Kidney tubule cell (primary cell): ENCODE measurements around the gene TCEAL4.

Source experiments
- DNase-seq: peaks from one replicate; pipeline ENCODE4 v3.0.0-alpha.2; 2018; ENCODE audit warnings: low spot score

The TCEAL4 gene

DNA sequence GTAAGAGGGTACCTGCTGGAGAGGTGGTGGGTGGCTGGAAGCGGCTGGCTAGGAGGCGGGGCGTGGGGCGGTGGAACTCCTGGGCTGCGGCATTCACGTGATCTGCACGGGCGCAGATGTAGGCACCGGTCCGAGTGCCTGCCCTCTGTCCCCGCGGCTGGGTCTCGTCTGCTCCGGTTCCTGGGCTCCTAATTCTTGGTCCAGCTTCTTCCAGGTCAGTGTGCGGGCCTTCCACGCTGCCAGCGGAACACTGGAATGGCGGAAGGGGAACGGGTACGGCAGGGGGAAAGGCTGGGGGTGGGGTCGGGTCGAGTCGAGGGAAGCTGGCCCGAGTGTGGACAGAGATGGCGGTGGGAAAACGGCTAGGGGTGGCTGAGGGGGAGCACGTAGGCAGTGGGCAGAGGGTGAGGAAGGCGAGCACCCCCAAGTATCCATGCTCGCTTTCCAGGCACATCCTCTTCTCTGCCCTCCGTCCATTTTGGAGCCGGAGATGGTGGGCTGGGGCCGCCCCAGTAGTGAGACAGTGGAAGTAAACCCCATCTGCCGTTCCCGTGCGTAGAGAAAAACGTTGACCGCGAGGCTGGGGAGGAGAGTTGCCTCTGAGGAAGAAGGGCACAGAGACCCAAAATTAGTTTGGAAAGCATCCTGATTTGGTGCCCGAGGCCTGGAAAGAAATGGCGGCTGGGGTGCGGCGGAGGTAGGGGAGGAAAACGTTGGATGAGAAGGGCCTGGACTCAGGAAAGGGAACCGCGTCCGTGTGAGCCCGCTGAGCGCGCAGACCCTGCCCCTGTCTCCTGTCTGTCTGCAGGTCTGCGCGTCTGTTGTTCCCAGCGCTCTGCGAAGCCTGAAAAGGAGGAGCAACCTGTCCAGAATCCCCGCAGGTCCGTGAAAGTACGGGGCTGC lies at the start of gene TCEAL4:
TSS of gene TCEAL4 (plus strand) at position 105 of the 903 bp plus-strand sequence. CDS start 1,161 bp downstream, outside the sequence.
- peak; percentile 33 for DNase-seq

DNA sequence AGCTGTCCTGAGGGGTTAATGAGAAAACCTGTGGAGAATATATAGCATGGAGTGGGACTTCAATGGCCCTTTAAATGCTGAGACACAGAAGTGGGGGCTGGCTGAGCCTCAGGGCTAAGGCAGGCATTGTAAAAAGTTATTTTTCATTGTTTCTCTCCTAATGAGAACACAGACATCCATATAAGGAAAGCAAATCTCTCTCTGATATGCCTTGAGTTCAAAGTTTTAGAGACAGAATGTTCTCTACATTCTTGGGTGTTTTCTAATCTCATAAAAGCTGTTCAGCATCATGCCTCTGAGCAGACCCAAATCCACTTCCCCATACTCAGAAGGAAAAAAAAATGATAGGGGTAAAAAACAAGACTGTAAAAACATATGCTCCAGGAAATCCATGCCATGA lies 49.2 kb upstream of the TCEAL4 start:
- no peak for DNase-seq

DNA sequence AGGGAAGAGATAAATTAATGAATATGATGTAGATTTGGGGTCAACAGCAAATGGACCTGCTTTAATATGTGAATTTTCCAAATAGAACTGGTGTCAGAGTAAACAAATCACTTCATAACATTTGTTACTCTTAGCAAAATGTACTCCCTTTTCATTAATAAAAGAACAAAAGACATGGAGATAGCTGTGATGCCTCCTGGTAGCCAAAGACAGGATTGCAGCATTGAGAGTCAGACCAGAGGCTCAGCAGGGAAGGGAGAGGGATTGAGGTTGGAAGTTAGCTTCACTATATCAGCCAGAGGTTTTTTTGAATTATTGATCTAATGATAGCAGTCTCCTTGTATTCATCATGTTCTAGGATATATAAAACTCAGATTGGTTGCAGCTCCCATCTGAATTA lies 48.6 kb upstream of the TCEAL4 start:
- no peak for DNase-seq

DNA sequence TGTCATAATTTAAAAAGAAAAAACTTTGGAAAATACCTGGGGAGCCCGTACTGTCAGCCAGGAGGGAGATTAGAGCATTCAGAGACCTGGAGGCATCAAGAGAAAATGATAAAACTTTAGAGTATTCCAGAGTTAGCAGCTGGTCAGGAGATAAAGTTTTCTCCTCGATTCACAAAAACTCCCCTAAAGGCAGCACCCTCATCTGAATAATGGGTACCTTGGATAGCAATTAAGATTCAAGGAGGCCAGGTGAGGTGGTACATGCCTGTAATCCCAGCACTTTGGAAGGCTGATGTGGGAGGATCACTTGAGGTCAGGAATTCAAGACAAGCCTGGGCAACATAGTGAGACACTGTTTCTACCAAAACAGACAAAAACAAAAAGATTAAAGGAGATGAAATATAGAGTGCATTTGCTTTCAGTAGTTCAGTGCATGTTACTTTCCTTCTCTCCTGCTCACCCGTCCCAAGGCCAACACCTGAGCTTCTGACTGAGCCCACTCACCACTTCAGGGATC lies 47.4 kb upstream of the TCEAL4 start:
- no peak for DNase-seq

DNA sequence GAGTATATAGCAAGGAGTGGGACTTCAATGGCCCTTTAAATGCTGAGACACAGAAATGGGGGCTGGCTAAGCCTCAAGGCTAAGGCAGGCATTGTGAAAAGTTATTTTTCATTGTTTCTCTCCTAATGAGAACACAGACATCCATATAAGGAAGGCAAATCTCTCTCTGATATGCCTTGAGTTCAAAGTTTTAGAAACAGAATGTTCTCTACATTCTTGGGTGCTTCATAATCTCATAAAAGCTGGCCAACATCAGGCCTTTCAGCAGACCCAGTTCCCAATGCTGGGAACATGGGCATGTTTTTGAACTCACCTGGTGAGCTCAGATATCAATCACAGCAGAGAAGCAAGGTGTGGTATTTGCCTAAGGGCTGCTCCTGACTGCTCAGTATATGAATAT lies 46.6 kb upstream of the TCEAL4 start:
- DNase-seq: no peak

DNA sequence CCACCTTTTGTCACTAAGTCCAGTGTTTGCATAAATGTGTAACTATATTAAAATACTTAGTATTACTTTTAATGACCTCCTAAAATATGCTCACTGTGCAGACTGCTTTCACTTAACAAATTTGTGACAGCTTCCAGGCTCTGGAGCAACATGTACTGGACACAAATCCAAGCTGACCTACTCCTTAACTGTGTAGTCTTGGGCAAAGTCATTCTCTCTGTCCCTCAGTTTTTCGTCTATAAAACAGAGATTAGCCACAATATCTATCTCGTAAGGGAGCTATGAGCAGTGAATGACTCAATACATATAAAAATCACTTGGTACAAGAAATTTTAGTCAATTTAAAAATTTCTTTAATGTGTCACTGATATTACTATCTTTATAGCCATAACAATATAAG lies 45.6 kb upstream of the TCEAL4 start:
- DNase-seq: no peak

DNA sequence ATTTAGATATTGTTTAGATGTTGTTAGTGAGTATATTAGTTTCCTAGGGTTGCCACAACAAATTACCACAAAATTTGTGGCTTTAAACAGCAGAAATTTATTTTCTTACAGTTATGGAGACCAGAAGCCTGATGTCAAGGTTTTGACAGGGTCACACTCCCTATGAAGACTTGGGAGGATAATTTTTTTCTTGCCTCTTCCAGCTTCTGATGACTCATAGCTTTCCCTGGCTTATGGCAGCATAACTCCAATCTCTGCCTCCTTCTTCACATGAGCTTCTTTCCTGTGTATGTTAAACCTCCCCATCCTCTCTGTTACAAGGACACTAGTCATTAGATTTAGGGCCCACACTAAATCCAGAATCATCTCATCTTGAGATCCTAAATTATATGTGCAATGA lies 45.2 kb upstream of the TCEAL4 start:
- DNase-seq: peak; percentile 2

DNA sequence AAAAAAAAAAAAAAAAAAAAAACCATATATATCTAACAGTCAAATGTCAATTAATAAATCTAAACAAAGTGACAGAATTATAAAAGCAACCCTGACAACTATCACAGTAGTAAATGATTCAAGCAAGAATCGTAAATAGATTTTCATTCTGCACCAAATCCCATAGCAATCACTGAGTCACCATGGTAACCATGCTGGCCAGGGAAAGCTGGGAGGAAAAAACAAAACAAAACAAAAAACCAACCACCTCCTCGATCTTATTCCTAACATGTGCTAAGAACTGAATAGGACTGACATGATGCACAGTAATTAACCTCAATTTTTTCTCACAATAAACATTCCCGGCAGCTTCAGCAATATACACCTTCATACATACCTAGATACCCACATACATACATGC lies 35.4 kb upstream of the TCEAL4 start:
- no peak for DNase-seq

DNA sequence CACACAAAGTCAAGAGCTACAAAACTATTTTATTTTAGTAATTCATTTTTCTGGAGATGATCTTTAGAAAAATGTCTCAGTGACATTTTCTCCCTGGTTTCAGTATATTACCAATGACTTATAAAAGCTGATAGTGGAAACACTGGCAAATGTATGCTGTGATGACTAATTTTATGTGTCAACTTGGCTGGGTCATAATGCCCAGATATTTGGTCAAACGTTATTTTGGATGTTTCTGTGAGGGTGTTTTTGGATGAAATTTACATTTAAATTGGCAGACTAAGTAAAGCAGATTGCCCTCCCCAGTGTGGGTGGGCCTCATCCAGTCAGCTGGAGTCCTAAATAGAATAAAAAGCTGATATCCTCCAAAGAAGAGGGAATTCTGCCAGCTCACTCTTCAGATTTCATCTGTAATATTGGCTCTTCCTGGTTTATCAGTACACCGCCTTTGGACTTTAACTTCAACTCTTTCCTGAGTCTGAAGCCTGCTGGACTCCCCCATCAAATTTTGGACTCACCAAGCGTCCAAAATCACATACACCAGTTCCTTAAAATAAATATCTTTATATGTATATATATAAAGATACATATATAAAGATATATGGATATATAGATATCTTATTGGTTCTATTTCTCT lies 34.8 kb upstream of the TCEAL4 start:
- no peak for DNase-seq

DNA sequence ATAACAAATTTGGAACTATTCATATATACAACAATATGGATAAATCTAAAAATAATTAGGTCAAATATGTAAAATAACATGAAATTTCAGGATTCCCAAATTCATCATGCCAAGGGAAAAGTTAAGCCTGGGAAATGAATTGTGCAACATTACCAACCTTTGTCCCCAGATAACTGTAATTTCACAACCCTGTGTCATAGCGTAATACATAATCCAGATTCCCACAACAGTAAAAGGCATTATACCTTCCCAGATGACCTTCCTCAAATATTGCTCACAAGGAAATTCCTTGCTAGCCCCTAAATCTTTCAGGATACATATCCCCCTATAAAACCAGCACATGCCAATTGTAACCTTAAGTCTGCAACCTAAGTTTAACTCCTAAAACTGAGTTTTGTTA lies 33.1 kb upstream of the TCEAL4 start:
- no peak for DNase-seq

DNA sequence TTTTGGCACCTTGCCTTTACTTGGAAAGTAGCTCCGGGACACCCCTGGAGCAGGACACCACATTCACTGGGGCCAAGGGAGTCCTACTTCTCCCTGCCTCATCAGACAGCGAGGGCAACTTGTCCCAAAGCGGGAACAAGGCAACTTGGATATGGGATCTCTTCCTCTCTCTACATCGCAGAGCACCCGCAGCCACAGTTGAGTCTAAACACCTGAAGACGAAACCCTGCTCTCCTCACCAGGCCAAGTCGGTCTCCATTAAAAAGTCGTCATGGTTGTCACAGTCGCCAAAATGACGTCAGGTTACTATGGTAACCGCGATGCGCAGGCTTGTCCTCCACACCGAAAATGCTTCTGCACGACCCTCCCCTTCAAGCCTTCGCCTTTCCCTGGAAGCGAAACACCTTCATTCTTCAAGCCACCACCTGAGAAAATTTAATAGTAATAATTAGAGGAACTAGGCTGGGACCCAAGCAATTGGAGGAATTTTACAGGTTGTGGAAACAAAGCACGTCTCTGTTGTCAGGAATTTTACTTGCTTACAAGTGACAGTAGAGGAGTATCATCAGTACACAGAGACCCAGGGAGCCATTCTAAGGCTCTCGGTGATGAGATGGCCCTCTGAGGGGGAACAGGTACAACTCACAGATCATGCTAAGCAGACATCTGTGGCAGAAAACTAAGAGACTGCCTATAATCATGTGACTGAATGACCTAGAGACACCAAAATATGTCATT lies 30.5 kb upstream of the TCEAL4 start:
- peak; percentile 69 for DNase-seq

DNA sequence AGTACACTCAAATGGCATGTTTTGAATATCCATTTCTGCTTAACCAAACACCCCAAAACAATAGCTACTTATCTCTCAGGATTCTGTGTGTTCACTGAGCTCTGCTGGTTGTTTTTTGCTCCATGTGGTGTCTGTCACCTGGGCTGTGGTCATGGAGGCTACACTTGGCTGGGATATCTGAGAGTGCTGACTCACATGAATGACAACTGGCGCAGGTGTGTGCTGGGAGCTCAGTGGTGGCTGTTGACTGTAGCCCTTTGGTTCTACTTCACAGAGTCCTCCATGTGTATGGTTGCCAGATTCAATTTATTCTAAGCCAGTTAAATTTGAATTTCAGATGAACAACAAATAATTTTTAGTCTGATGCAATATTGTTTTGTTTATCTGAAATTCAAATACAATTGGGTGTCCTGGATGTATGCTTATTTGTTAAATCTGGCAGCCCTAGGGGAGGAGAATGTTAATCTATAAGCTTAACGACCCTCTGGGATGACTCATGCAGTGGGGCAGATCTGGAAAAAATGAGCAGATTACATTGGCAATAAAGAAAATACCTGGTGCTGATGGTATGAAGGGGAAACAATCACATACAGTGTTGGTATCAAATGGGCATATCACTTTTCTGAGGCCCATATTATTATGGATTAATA lies 28.2 kb upstream of the TCEAL4 start:
- DNase-seq: peak; percentile 51

DNA sequence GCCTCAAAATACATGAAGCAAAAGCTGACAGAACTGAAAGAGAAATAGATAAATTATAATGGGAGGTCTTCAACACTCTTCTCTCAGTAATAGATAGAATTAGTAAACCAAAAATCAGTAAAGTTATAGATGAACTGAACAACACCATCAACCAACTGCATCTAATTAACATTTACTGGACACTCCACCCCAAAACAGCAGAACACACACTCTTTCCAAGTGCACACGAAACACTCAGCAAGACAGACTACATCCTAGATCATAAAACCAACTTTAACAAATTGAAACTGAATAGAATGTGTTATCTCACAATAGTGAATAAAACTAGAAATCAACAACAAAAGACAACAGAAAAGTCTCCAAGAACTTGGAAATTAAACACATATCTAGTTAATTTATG lies 25.1 kb upstream of the TCEAL4 start:
- DNase-seq: no peak

DNA sequence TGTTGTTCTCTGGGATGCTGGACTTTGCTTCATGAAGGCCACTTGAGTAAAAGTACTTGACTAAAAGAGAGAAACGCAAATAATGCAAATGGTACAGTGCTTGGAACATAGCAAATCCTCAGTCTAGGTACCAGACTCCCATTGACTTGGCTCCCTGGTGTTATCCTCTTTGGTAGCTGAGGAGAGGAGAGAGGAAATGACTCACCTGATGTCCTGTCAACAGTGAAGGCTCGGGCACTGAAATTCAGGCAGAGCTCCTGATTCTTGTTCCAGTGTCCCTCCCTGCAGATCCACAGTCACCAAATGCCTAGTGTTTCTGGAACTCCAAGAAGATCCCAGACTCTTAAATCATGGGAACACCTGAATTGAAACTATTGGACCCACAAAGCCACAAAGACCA lies 22.5 kb upstream of the TCEAL4 start:
- peak; percentile 13 for DNase-seq

DNA sequence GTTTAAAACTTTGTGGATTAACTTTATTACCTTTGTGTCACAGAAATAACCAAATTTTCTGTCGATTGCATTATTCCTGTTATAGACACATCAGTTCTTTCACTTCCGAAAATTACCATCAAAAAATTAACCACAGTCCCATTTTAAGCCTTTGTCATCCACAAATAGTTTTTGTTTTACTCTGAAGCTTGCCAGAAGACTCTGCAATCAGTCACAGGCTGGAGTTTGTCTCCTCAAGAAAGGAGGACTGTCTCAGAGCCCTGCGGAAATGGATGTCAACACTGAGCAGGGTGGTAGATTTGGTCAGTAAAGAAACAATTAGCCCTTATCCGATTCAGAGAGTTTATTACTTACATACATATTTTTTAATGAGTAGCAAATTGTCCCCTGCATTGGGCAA lies 20.1 kb upstream of the TCEAL4 start:
- DNase-seq: no peak

DNA sequence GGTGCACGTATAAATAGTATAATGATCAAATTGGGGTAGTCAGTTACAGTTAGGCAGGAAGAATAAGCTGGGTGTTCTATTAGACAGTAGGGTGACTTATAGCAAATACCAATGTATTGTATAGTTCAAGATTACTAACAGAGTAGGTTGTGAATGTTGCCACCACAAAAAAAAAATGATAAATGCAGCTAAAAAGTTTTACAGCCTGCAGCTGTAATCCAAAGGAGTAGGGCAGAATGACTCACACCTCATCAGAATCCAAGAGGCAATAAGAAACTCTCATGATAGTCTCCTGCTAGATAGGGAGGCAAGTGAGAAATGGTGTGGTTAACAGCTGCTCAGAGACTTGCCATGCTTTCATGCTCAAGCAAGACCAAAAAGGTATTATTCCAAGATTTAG lies 19.6 kb upstream of the TCEAL4 start:
- peak; percentile 22 for DNase-seq

DNA sequence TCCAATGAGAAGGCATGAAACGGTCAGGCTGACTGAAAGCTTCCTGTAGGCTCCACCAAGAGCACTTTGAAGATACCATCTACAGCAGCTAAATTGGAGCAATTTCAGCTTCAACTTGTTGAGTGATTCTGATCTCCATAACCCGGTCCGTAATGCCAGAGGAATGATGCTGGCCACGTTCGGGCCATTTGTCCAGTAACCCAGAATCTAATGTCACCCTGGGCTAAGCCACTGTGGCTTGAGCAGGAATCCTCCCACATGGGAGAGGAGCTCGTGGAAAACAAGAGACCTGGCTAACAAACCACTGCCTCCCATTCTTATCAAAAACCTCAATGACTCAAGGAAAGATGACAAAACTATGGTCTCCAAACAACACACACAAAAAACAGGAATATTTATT lies 14.2 kb upstream of the TCEAL4 start:
- DNase-seq: no peak

DNA sequence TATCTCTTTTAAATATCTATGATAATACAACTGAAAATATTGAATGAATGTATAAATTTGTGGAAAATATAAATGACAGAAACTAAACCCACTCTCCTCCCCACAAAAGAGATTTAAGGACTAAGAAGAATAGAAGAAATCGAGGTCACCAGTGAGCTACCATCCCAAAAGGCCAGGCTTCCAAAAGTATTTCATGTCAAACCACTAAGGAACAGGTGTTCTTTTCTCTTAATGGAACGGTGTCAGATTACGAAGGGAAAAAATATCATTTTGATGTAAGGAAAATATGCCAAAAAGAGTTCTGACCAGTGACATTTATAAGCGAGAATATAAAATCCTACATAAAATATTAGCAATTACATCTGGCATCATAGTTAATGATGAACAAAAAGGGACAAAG lies 13.6 kb upstream of the TCEAL4 start:
- DNase-seq: no peak

DNA sequence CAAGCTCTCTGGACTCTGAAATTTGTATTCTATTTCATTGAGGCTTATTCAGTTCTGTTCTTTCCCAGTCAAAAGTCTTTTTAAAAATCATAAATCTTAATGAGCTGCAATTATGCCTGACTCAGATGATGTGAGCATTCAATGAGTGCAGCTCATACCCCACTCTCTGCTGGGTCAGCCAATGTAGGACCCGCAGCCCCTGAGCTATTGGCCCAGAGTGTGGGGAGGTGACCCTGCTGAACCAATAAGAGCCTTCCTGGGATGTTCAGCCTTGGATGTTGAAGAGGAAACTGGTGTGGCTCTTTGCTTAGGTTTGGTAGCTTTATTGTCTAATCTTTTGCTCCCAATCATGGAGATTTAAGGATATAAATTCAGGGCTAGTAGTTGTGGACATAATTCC lies 12.1 kb upstream of the TCEAL4 start:
- no peak for DNase-seq

DNA sequence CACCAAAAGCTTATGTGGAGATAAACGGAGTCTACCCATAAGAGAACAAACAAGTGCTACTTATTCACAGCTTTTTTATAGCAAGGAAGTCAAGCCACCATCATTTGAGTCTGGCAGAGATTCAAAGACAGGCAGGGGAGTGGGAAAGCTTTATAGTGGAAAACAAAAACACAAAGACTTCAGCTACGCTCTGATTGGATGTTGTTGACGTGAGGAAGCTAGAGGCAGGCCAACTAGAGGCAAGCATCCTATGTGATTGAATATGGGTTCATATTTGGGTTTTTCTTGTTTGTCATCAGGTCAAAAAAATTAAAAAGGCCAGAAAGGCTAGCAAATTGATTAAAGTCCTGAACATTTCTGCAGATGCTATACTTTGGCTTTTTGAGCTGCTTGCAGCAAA lies 719 bp upstream of the TCEAL4 start:
- no peak for DNase-seq

DNA sequence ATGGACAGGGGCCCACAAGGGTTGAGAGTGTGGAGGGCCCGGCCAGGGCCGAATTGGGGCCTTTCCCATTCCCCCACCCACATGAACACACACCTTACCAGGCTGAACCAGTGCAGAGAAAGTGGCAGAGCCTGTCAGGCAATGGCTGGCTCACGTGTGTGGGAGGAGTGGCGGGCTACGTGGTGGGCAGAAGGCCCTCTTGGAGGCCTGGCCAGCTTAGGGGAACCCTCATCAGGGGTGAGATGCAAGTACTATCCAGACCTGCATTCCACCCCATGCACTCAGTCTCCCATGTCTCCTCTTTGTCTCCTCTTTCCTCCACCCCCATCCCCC lies 965 bp downstream of the TCEAL4 start:
- DNase-seq: peak; percentile 8

DNA sequence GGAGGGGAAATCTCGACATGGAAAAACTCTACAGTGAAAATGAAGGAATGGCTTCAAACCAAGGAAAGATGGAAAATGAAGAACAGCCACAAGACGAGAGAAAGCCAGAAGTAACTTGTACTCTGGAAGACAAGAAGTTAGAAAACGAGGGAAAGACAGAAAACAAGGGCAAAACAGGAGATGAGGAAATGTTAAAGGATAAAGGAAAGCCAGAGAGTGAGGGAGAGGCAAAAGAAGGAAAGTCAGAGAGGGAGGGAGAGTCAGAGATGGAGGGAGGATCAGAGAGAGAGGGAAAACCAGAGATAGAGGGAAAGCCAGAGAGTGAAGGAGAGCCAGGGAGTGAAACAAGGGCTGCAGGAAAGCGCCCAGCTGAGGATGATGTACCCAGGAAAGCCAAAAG lies 1.3 kb downstream of the TCEAL4 start:
- DNase-seq: no peak
